Left lung (tissue), 10 donors: ENCODE results near the gene PCSK9. TPM values are rescaled to one million over a fixed set of nuclear protein-coding genes. Genes with fewer than 3 reads are reported as not detected.

Experiments used
- ATAC-seq: fragments of 200-7000 bp; cut with Tn5 transposase; one replicate; pipeline ENCODE4 v1.9.1; 2020; ENCODE audit warnings: moderate library complexity
- DNase-seq, 4 donors: peaks; one replicate each; pipeline ENCODE4 v3.0.0-alpha.2; 2013 to 2020
- H3K27ac ChIP-seq, 2 donors: fragments of 200-600 bp; sonication (generic) in 1 of 2; one replicate each; pipeline versions ENCODE4 v1.5.0 to v1.8.0; 2020 to 2021
- H3K27me3 ChIP-seq, 2 donors: fragments of 200-600 bp; sonication (generic) in 1 of 2; one replicate each; pipeline versions ENCODE4 v1.5.0 to v1.8.0; 2020 to 2021
- H3K36me3 ChIP-seq, 2 donors: fragments of 200-600 bp; sonication (generic) in 1 of 2; one replicate each; pipeline versions ENCODE4 v1.5.0 to v1.8.0; 2020 to 2021
- H3K4me1 ChIP-seq, 2 donors: fragments of 200-600 bp; one replicate each; pipeline ENCODE4 v1.8.0; 2021
- H3K4me3 ChIP-seq, 2 donors: fragments of 200-600 bp; sonication (generic) in 1 of 2; one replicate each; pipeline versions ENCODE4 v1.5.0 to v1.8.0; 2020 to 2021; ENCODE audit warnings: mild to moderate bottlenecking in 1 of 2
- H3K9me3 ChIP-seq, 2 donors: fragments of 200-600 bp; sonication (generic) in 1 of 2; one replicate each; pipeline versions ENCODE4 v1.5.0 to v1.8.0; 2020 to 2021
- CTCF ChIP-seq, 2 donors: fragments of 200-600 bp; sonication (generic) in 1 of 2; IDR thresholded peaks; one replicate each; pipeline versions ENCODE4 v1.5.0 to v1.8.0; 2021; ENCODE audit warnings: antibody characterized with exemption in 2 of 2
- intact Hi-C, 2 donors: fragments of 100-400 bp; cut with DNase I; formaldehyde crosslinking; loops; one replicate each; pipeline versions ENCODE4 v1.11.2 to v1.14.2; 2022
- polyA plus RNA-seq, 6 donors: library from polyadenylated mRNA; unstranded; fragments of 120-200 nt; gene quantifications; one replicate each; pipeline ENCODE4 v1.2.1, GENCODE V29; 2013; ENCODE audit not compliant: insufficient read length in 6 of 6
- total RNA-seq, 2 donors: library from RNA; stranded (reverse); fragmentation: NEBNext Ultra II Directional; extraction: Animal tissue kit (Norgen Biotek cat#: 25700); gene quantifications; one replicate each; pipeline ENCODE4 v1.2.1, GENCODE V29; 2021
- donor health status: DM: no; HTN: yes; CAD: no.
- donor health status: DM: no; HTN: no; CAD: no.

PCSK9 gene
- total and polyA plus RNA-seq, 8 donors, result 0.63 to 55.0 (median 1.5) TPM

- Histone ChIP-seq H3K9me3 (no peaks in the 10 kb centered on the region), H3K4me1 (peaks cover 0 to 19% of the 10 kb centered on the region in 2 donors), H3K27ac (no peak overlapping the region), H3K27me3 (no peaks in the 10 kb centered on the region), H3K36me3 (peaks cover 0 to 7% of the 10 kb centered on the region in 2 donors), H3K4me3 (no peak overlapping the region)
- intact Hi-C loops, result no loop called here
- TF ChIP-seq CTCF (IDR thresholded peaks at IDR 0.05), result no peak
- ATAC-seq (no peak), DNase-seq (no peak)
Measured at GRCh38 chr1:55051621-55052020, 12.3 kb downstream of the PCSK9 start.

- Histone ChIP-seq H3K4me3 (no peak overlapping the region), H3K9me3 (no peaks in the 10 kb centered on the region), H3K36me3 (peaks cover 0 to 7% of the 10 kb centered on the region in 2 donors), H3K27ac (peak overlapping the region in 1 of 2 donors; percentile 71), H3K27me3 (no peaks in the 10 kb centered on the region), H3K4me1 (peaks cover 0 to 19% of the 10 kb centered on the region in 2 donors)
- intact Hi-C loops, result no loop called here
- TF ChIP-seq CTCF (IDR thresholded peaks at IDR 0.05), result no peak
- no peak for DNase-seq
- no peak for ATAC-seq
Measured at GRCh38 chr1:55052221-55053142, 13.1 kb downstream of the PCSK9 start.

DNA sequence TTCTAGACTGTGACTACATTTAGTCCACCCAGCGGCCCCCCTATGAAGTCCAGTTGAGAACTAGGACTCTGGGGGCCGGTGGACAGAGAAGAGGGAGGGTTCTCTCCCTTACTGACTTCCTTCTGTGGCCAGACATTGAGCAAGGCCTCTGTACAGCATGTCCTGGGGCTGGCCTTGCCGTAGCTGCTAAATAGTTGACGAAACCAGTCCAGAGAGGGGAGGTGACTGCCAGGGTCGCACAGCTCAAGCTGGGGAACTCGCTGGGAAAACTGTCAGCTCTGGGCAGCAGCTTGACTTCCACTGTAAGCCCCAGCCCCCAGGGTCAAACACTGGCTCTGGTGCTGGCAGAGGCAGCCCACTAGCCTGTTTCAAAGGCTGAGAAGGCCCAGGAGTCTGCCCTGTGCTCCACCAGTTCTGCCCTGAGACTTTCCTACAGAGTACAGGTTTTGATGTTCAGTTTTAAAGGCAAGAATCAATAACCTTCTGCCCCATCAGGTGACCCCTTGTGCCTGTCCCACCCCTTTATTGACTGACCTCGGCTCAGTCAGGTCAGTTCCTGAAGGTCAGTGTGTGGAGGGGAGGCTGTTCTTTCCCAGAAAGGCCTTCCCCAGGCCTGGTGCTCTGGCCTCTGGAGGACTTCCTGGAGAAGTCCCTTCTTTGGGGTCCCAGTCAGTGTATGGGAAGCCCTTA is 14.1 kb downstream of the PCSK9 start:
- Histone ChIP-seq H3K27ac (peak overlapping the region in 1 of 2 donors; percentile 71), H3K4me1 (peaks cover 0 to 19% of the 10 kb centered on the region in 2 donors), H3K27me3 (no peaks in the 10 kb centered on the region), H3K36me3 (peaks cover 0 to 7% of the 10 kb centered on the region in 2 donors), H3K4me3 (no peak overlapping the region), H3K9me3 (no peaks in the 10 kb centered on the region)
- no peak for TF ChIP-seq CTCF (IDR thresholded peaks at IDR 0.05)
- intact Hi-C loops, result no loop called here
- DNase-seq (peak in 1 of 4 donors; percentile 61), ATAC-seq (peak; percentile 61)

- DNase-seq (no peak), ATAC-seq (no peak)
- H3K27me3 ChIP-seq, result no peaks in the 10 kb centered on the region
- H3K36me3 ChIP-seq, result peaks cover 0 to 16% of the 10 kb centered on the region in 2 donors
- intact Hi-C loops, result no loop called here
- H3K4me1 ChIP-seq, result peaks cover 0 to 19% of the 10 kb centered on the region in 2 donors
- H3K9me3 ChIP-seq, result no peaks in the 10 kb centered on the region
- no peak overlapping the region for H3K4me3 ChIP-seq
- no peak for TF ChIP-seq CTCF (IDR thresholded peaks at IDR 0.05)
- no peak overlapping the region for H3K27ac ChIP-seq
Measured at GRCh38 chr1:55054396-55054795, 15.0 kb downstream of the PCSK9 start.
